ENCODE results near the gene SCN5A. TPM values are rescaled to one million over a fixed set of nuclear protein-coding genes. Genes with fewer than 3 reads are reported as not detected.

The SCN5A gene
- total and polyA plus RNA-seq, 2 of the 8 experiments (the other 6 are each of a cell fraction or from before 2014, with no cell fraction given) = 4.8 to 11.4 TPM

GRCh38 chr3:38555926-38556325 is 93.6 kb downstream of the SCN5A start:
- WGBS, 2 experiments (ENCODE audit: extremely low coverage in 1 of 2, insufficient coverage in 1 of 2, insufficient read length in 1 of 2, insufficient replicate concordance in 2 of 2, low coverage in 1 of 2, low lambda C conversion rate in 2 of 2, missing lambda C conversion rate in 1 of 2) = 80% methylated on average over 2 of the region's 2 CpGs; no CpG with 5 or more reads in 1 of the 2 experiments
- H3K27me3 ChIP-seq (replicated peaks in 1 of 4; ENCODE audit: control insufficient read depth in 3 of 4, extremely low read depth in 1 of 4, insufficient read depth in 3 of 4, low read length in 3 of 4) = no peaks in the 10 kb centered on the region
- DNase-seq (ENCODE audit: low read depth in 1 of 2, low spot score in 2 of 2) (no peak), FAIRE-seq (no peak)
- no peaks in the 10 kb centered on the region for H3K23me2 ChIP-seq (ENCODE audit: low read depth, low read length)
- H3K23ac ChIP-seq (ENCODE audit: insufficient read length) = no peak overlapping the region
- H3K4me3 ChIP-seq (ENCODE audit: extremely low read depth in 1 of 4, insufficient read depth in 2 of 4, low read depth in 3 of 4, low read length in 4 of 4) = no peak overlapping the region
- TF ChIP-seq SAP30 (IDR thresholded peaks at IDR 0.05; ENCODE audit: insufficient read depth, insufficient replicate concordance, low read length) (no peak), NANOG (IDR thresholded peaks at IDR 0.05; ENCODE audit: insufficient read depth, low read depth, low read length, poor library complexity, severe bottlenecking) (no peak), CREB1 (IDR thresholded peaks at IDR 0.05) (no peak), HDAC6 (IDR thresholded peaks at IDR 0.05; ENCODE audit: low read depth, low read length) (no peak), RAD21 (IDR thresholded peaks at IDR 0.05 in 1 of 2, conservative IDR thresholded peaks at IDR 0.05 in 1 of 2; ENCODE audit: low read depth in 2 of 2, low read length in 2 of 2) (no peak), PHF8 (conservative IDR thresholded peaks at IDR 0.05; ENCODE audit: low read depth, low read length) (no peak), CHD1 (IDR thresholded peaks at IDR 0.05; ENCODE audit: low read depth, low read length) (no peak), SP4 (IDR thresholded peaks at IDR 0.05; ENCODE audit: low read length) (no peak), KDM1A (IDR thresholded peaks at IDR 0.05; ENCODE audit: borderline replicate concordance, low read length) (no peak), SP2 (IDR thresholded peaks at IDR 0.05; ENCODE audit: low read length) (no peak), SIRT6 (IDR thresholded peaks at IDR 0.05; ENCODE audit: low read length) (no peak), SIX5 (IDR thresholded peaks at IDR 0.05; ENCODE audit: low read depth, low read length) (no peak), CTBP2 (IDR thresholded peaks at IDR 0.05; ENCODE audit: borderline replicate concordance, insufficient read depth, insufficient read length, low read length) (no peak), CHD2 (IDR thresholded peaks at IDR 0.05; ENCODE audit: low read length) (no peak), FOSL1 (IDR thresholded peaks at IDR 0.05; ENCODE audit: insufficient read depth, low read depth, low read length) (no peak)
- no peak overlapping the region for H2BK20ac ChIP-seq (ENCODE audit: low read length)
- H3K9ac ChIP-seq (replicated peaks in 1 of 4; ENCODE audit: extremely low read depth in 1 of 4, low read depth in 3 of 4, low read length in 3 of 4) = no peak overlapping the region
- no peaks in the 10 kb centered on the region for H3K79me1 ChIP-seq (ENCODE audit: low read depth, low read length)
- ChIA-PET CTCF (ENCODE audit: partially characterized antibody) (interaction anchor here (0.6 to 1.7 kb wide), 2 partner anchors 32 to 35 kb away, joined by 3 to 5 read pairs; no protein-coding TSS in a partner anchor), POLR2A (ENCODE audit: partially characterized antibody) (no interaction called here)
- H3K79me2 ChIP-seq (ENCODE audit: control insufficient read depth in 1 of 2, insufficient read depth in 2 of 2, low read length in 2 of 2) = no peaks in the 10 kb centered on the region
- H3K36me3 ChIP-seq (ENCODE audit: control insufficient read depth in 2 of 4, insufficient read depth in 4 of 4, low read length in 3 of 4) = peaks cover 0 to 3% (median 0%) of the 10 kb centered on the region in 4 experiments; a peak in 2 of 8 replicates
- no peaks in the 10 kb centered on the region for H4K20me1 ChIP-seq (replicated peaks in 1 of 2; ENCODE audit: control insufficient read depth in 1 of 2, insufficient read depth in 2 of 2, low read length in 2 of 2)
- no peaks in the 10 kb centered on the region for H3K4me1 ChIP-seq (replicated peaks in 1 of 4; ENCODE audit: control insufficient read depth in 3 of 4, insufficient read depth in 4 of 4, low read length in 3 of 4)
- no peak overlapping the region for H3K4ac ChIP-seq (replicated peaks; ENCODE audit: insufficient read length, low read depth, low read length)
- H2BK15ac ChIP-seq (ENCODE audit: low read length) = no peak overlapping the region
- no peak overlapping the region for H3K27ac ChIP-seq (ENCODE audit: low read depth, low read length)
- H2BK5ac ChIP-seq (ENCODE audit: low read depth, low read length) = no peak overlapping the region
- H2AFZ ChIP-seq (ENCODE audit: low read length) = no peak overlapping the region
- H2AK5ac ChIP-seq (ENCODE audit: low read depth, low read length) = no peak overlapping the region
- H3K4me2 ChIP-seq (ENCODE audit: insufficient read depth in 1 of 2, low read depth in 2 of 2, low read length in 2 of 2) = no peak overlapping the region
- H3K9me3 ChIP-seq (ENCODE audit: insufficient read depth in 2 of 2, low read depth in 1 of 2, low read length in 1 of 2) = peaks cover 0 to 5% of the 10 kb centered on the region in 2 experiments; a peak in 1 of 4 replicates
- no peak overlapping the region for H2BK120ac ChIP-seq (replicated peaks; ENCODE audit: low read depth, low read length)
- H4K8ac ChIP-seq (ENCODE audit: extremely low read depth, insufficient read depth, low read length) = no peak overlapping the region
- no peak overlapping the region for H3K56ac ChIP-seq (replicated peaks; ENCODE audit: insufficient read length, low read depth, low read length)
- no peak overlapping the region for H4K91ac ChIP-seq (replicated peaks; ENCODE audit: insufficient read length, low read length)
- H3K14ac ChIP-seq (ENCODE audit: insufficient read length) = no peak overlapping the region
- H2BK12ac ChIP-seq (ENCODE audit: low read depth, low read length) = no peak overlapping the region
- H3K18ac ChIP-seq (ENCODE audit: extremely low read depth, low read length) = no peak overlapping the region
- H4K5ac ChIP-seq (ENCODE audit: insufficient read length, low read depth, low read length) = no peak overlapping the region
